ENCODE data around the gene PRND. TPM values are rescaled to one million over a fixed set of nuclear protein-coding genes. Genes with fewer than 3 reads are reported as not detected.

The PRND gene
- total RNA-seq, 1 experiment from 2014 or later, result 0.04 TPM

- no peak overlapping the region for H2BK12ac ChIP-seq (ENCODE audit: insufficient read length, low read depth, low read length)
- H2BK120ac ChIP-seq (ENCODE audit: low read depth, low read length, poor library complexity, severe bottlenecking), result no peak overlapping the region
- no peaks in the 10 kb centered on the region for H3K27me3 ChIP-seq (ENCODE audit: insufficient read depth, low read length)
- H2BK15ac ChIP-seq (ENCODE audit: low read depth, low read length), result no peak overlapping the region
- H3K79me1 ChIP-seq (ENCODE audit: insufficient read depth, low read depth, low read length, poor library complexity, severe bottlenecking), result no peaks in the 10 kb centered on the region
- Mint-ChIP-seq H3K36me3 (ENCODE audit: insufficient read depth in 1 of 3, low read depth in 3 of 3) (no peaks in the 10 kb centered on the region), H3K4me1 (peaks cover 31 to 34% of the 10 kb centered on the region in 2 experiments), H3K4me3 (no peak overlapping the region), H3K9me3 (no peaks in the 10 kb centered on the region), H3K27ac (no peak overlapping the region), H3K27me3 (ENCODE audit: low read depth) (peaks cover 6% of the 10 kb centered on the region)
- H2BK5ac ChIP-seq (ENCODE audit: insufficient read length, low read length), result no peak overlapping the region
- DNase-seq, result no peak
- no peak overlapping the region for H4K91ac ChIP-seq (ENCODE audit: insufficient read length, low read depth, low read length)
- H3K4ac ChIP-seq (ENCODE audit: low read depth, low read length), result no peak overlapping the region
- no peaks in the 10 kb centered on the region for H4K20me1 ChIP-seq (ENCODE audit: control insufficient read depth, insufficient read depth, insufficient read length)
- H3K14ac ChIP-seq (ENCODE audit: insufficient read depth, low read length), result no peak overlapping the region
- H4K8ac ChIP-seq (replicated peaks; ENCODE audit: insufficient read length, low read depth, low read length), result no peak overlapping the region
- peaks cover 13% of the 10 kb centered on the region; the same call in 1 of the 2 replicates for H3K4me1 ChIP-seq (ENCODE audit: insufficient read depth, low read length)
- H3K4me2 ChIP-seq (ENCODE audit: insufficient read depth, insufficient read length, low read length), result no peak overlapping the region
- no peak overlapping the region for H2AFZ ChIP-seq (ENCODE audit: low read length)
- no peak overlapping the region for H3T11ph ChIP-seq (ENCODE audit: low read length)
- no peak overlapping the region for H3K23ac ChIP-seq (ENCODE audit: insufficient read length, low read depth, low read length)
- no peak overlapping the region for H3K27ac ChIP-seq (ENCODE audit: insufficient read length, low read depth, low read length)
- H3K79me2 ChIP-seq (ENCODE audit: insufficient read depth, low read length), result no peaks in the 10 kb centered on the region
- H2AK5ac ChIP-seq (ENCODE audit: insufficient read length, low read length), result no peak overlapping the region
- no peaks in the 10 kb centered on the region for H3K9me3 ChIP-seq (ENCODE audit: control insufficient read depth, low read depth, low read length)
- TF ChIP-seq CTCF (conservative IDR thresholded peaks at IDR 0.05), result no peak
- no peak overlapping the region for H3K18ac ChIP-seq (ENCODE audit: insufficient read length, low read depth, low read length)
- WGBS (ENCODE audit: extremely low coverage, insufficient read length, low lambda C conversion rate), result no CpG with 5 or more reads among the region's 2 CpGs
- H3K56ac ChIP-seq (ENCODE audit: insufficient read length, low read depth, low read length), result no peak overlapping the region
- no peak overlapping the region for H4K5ac ChIP-seq (ENCODE audit: insufficient read length, low read depth, low read length)
- no peaks in the 10 kb centered on the region for H3K23me2 ChIP-seq (ENCODE audit: insufficient read length, low read depth, low read length, poor library complexity, severe bottlenecking)
- no peak overlapping the region for H3K9ac ChIP-seq (ENCODE audit: extremely low read depth, insufficient read length, low read length)
- H2BK20ac ChIP-seq (ENCODE audit: low read depth, low read length, poor library complexity, severe bottlenecking), result no peak overlapping the region
Observed at GRCh38 chr20:4677846-4678245, 43.9 kb upstream of the PRND start.
